ENCODE data around the gene TUBGCP5.
"Not testable (repeated sequence)": the region's sequence is repeated elsewhere in the genome, so short reads cannot be mapped to it uniquely, and the experiment has no call there.

- not testable (repeated sequence) for TF ChIP-seq EZH2 (IDR thresholded peaks at IDR 0.05; ENCODE audit: insufficient read depth, poor library complexity, severe bottlenecking); EZH2phosphoT487 (IDR thresholded peaks at IDR 0.05; ENCODE audit: insufficient read depth, low read depth)
Measured at GRCh38 chr15:23048572-23049282, 9.4 kb upstream of the TUBGCP5 start.
